Activated T-cell treated with anti-CD3 and anti-CD28 coated beads, Interleukin-2, amount 50 U/mL, for 24 hours (primary cell): ENCODE data around the gene ENDOV.

Experiments used
- DNase-seq: peaks from one replicate; pipeline ENCODE4 v3.0.0-alpha.2; 2020
- H3K27ac Mint-ChIP-seq: 2 replicates; pipeline ENCODE4 v1.8.0; 2020; ENCODE audit warnings: mild to moderate bottlenecking, mixed read lengths
- H3K27me3 Mint-ChIP-seq: 2 replicates; pipeline ENCODE4 v1.8.0; 2020; ENCODE audit warnings: mixed read lengths
- H3K36me3 Mint-ChIP-seq: 2 replicates; pipeline ENCODE4 v1.8.0; 2020; ENCODE audit warnings: low read depth, mixed read lengths
- H3K4me1 Mint-ChIP-seq: 2 replicates; pipeline ENCODE4 v1.8.0; 2020; ENCODE audit warnings: low read depth, mixed read lengths
- H3K4me3 Mint-ChIP-seq: 2 replicates; pipeline ENCODE4 v1.8.0; 2020; ENCODE audit warnings: mild to moderate bottlenecking, moderate library complexity, mixed read lengths
- H3K9me3 Mint-ChIP-seq: 2 replicates; pipeline ENCODE4 v1.8.0; 2020; ENCODE audit warnings: mixed read lengths

The ENDOV gene

DNA sequence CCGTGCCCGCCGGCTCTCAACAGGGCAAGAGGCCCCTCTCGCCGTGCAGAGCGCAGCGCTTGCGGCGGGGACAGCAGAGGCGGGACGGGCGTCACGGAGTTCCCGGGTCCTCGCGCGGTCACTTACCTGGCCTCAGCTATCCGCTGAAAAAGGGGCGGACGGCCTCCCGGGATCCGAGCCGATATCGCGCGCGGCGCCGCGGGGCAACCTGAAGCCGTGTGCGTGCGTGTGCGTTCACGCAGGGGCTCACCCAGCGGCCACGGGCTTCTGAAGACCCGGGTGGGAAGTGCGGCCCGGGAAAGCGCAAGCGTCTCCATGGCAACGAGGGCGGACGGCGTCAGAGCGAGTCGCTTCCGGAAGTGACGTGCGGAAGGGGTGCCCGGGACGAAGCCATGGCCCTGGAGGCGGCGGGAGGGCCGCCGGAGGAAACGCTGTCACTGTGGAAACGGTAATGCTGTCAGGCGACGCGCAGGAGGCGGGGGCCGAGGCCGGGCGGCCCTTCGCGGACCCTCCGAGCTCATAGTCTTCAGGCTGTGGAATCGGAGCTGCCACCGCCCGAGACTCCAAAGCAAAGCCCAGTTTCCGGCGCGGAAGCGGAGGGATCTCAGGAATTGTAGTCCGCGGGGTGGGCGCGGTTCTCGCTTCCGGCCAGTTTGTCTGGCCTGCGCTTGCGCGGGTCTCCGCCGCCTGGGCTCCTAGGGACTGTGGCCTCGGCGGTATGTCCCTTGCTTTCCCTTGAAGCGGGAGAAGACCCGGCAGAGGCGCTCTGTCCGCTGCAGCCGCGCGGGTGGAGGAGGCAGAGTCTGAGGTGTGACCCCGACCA lies at the start of gene ENDOV:
TSS of gene ENDOV (plus strand) at position 365 of the 823 bp plus-strand sequence. CDS start at position 393, 28 bp downstream.
- Mint-ChIP-seq H3K9me3 (no peaks in the 10 kb centered on the region), H3K4me3 (peak within 1 kb of the TSS; percentile 88), H3K36me3 (peaks cover 24% of the 10 kb centered on the region), H3K4me1 (peaks cover 26% of the 10 kb centered on the region), H3K27ac (peak within 1 kb of the TSS; percentile 93), H3K27me3 (peaks cover 22% of the 10 kb centered on the region)
- peak; percentile 93 for DNase-seq

DNA sequence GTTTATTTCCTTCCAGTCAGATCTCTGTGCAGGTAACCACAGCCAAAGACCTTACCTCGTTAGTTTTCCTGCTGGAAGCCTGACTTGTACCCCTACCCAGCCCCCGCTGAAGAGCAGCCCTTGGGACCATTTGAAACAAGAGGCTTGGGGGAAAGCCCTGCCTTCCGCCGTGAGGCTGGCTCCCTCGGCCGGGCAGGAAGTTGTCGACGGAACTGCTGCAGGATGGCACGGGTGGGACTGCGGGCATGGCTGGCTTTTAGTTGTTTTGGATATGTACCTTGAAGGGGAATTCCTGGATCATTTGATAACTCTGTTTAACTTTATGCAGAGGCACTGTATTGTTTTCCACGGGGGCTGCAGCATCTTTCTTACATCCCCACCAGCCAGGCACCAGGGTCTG lies 49.0 kb upstream of the ENDOV start:
- Mint-ChIP-seq H3K27ac (peak overlapping the region; percentile 71), H3K9me3 (no peaks in the 10 kb centered on the region), H3K36me3 (peaks cover 99% of the 10 kb centered on the region), H3K4me1 (no peaks in the 10 kb centered on the region), H3K27me3 (no peaks in the 10 kb centered on the region), H3K4me3 (no peak overlapping the region)
- DNase-seq = no peak

DNA sequence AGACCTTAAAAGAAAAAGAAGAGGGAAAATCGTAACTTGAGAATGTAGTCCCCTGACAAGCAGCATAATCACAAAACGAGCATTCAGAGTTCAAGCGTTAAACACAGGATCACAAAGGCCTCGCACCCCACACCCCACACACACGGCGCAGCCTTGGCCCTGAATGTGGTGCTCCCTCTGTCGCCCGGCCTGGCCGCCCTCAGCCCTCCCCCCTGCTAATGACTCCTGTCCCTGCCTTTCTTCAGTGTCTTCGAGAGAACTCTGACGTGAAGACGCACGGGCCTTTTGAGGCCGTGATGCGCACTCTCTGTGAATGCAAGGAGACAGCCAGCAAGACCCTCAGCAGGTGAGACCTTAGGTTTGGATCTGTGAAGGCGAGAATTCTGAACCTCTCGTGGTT lies 47.5 kb upstream of the ENDOV start:
- H3K9me3 Mint-ChIP-seq = no peaks in the 10 kb centered on the region
- H3K4me1 Mint-ChIP-seq = no peaks in the 10 kb centered on the region
- no peaks in the 10 kb centered on the region for H3K27me3 Mint-ChIP-seq
- peaks cover 98% of the 10 kb centered on the region for H3K36me3 Mint-ChIP-seq
- DNase-seq = no peak
- H3K4me3 Mint-ChIP-seq = no peak overlapping the region
- H3K27ac Mint-ChIP-seq = peak overlapping the region; percentile 84

DNA sequence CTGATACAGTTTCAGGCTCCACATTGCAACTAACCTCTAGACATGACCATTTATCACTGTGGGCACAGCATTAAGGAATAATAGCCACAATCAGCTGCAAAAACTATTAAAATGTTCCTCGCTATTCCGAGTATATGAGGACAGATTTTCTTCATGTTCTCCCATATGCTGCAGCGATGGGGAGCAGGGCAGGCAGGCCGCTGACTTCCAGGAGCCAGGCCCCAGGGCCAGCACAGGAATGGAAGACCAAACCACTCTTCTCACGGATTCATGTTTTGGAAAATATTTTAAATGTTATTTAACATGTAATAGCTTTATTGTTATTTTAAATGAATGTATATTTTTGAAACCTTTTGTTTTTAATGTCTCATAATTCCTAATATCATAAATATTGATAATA lies 43.8 kb upstream of the ENDOV start:
- peaks cover 97% of the 10 kb centered on the region for H3K36me3 Mint-ChIP-seq
- no peak overlapping the region for H3K4me3 Mint-ChIP-seq
- peak overlapping the region; percentile 16 for H3K27ac Mint-ChIP-seq
- H3K9me3 Mint-ChIP-seq = no peaks in the 10 kb centered on the region
- no peak for DNase-seq
- no peaks in the 10 kb centered on the region for H3K27me3 Mint-ChIP-seq
- H3K4me1 Mint-ChIP-seq = no peaks in the 10 kb centered on the region

DNA sequence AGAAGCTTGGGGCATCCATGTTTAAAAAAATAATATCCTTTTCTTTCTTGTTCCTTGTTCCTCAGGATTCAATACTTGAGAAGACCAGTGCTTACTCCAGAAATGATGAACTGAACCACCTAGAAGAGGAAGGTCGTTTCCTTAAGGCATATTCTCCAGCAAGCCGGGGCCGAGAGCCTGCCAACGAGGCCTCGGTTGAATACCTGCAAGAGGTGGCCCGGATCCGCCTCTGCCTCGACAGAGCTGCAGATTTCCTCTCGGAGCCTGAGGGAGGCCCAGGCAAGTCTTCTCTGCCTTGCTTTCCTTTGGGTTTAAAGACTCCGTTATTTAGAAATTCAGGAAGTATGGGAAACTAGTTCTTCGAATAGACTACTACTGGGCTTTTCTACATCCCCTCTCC lies 42.5 kb upstream of the ENDOV start:
- Mint-ChIP-seq H3K4me1 (no peaks in the 10 kb centered on the region), H3K36me3 (peaks cover 97% of the 10 kb centered on the region), H3K27ac (peak overlapping the region; percentile 69), H3K4me3 (no peak overlapping the region), H3K27me3 (no peaks in the 10 kb centered on the region), H3K9me3 (no peaks in the 10 kb centered on the region)
- no peak for DNase-seq

DNA sequence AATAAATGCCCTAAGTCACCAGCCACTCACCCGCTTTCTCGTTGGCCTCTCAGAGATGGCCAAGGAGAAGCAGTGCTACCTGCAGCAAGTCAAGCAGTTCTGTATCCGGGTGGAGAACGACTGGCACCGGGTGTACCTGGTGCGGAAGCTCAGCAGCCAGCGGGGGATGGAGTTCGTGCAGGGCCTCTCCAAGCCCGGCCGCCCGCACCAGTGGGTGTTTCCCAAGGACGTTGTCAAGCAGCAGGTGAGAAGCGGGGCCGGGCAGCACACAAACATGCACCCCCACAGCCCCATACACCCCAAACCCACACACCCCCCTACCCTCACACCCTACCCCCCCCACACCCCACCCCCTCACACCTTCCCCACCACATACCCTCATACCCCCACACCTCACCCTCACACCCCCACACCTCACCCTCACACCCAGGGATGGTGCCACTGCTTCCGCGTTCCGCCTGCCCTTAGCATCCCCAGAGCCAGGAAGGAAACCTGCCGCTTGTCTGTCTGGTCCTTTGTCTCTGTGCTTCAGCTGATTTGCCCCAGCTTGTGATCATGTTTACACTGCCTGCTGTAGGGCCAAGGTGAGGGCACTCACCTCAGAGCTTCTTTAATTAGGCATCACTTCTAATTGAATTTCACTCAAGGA lies 41.9 kb upstream of the ENDOV start:
- H3K36me3 Mint-ChIP-seq = peaks cover 97% of the 10 kb centered on the region
- H3K4me3 Mint-ChIP-seq = no peak overlapping the region
- DNase-seq = no peak
- no peaks in the 10 kb centered on the region for H3K4me1 Mint-ChIP-seq
- H3K9me3 Mint-ChIP-seq = no peaks in the 10 kb centered on the region
- H3K27me3 Mint-ChIP-seq = no peaks in the 10 kb centered on the region
- peak overlapping the region; percentile 74 for H3K27ac Mint-ChIP-seq

DNA sequence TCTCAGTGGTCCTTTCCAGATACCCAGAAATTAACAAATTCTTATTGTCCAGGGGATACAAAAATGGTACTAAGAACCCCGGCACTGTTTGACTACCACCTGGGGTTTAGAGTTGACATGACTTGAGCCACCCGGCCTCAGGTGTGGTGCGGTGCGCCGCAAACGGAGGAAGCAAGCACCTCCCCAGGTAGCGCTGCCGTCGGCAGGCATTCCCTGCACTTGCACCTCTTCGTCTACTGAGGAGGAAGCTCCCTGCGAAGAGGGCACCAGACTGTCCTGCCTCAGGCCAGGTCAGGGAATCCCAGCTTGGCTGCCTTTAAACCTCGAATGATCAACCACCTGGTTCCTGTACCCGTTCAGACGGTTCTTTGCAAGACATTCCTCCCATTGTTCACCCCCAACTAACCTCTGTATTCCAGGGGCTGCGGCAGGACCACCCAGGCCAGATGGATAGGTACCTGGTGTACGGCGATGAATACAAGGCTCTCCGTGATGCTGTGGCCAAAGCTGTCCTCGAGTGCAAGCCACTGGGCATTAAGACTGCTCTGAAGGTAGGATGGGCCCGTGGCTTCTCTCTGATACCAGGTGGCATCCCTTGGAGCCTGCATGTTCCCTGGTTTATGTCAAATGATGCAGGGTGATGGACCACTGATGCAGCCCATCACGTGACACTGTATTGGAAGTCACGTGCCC lies 40.8 kb upstream of the ENDOV start:
- no peaks in the 10 kb centered on the region for H3K9me3 Mint-ChIP-seq
- peaks cover 97% of the 10 kb centered on the region for H3K36me3 Mint-ChIP-seq
- DNase-seq = no peak
- H3K4me3 Mint-ChIP-seq = no peak overlapping the region
- no peaks in the 10 kb centered on the region for H3K27me3 Mint-ChIP-seq
- no peaks in the 10 kb centered on the region for H3K4me1 Mint-ChIP-seq
- peak overlapping the region; percentile 78 for H3K27ac Mint-ChIP-seq

DNA sequence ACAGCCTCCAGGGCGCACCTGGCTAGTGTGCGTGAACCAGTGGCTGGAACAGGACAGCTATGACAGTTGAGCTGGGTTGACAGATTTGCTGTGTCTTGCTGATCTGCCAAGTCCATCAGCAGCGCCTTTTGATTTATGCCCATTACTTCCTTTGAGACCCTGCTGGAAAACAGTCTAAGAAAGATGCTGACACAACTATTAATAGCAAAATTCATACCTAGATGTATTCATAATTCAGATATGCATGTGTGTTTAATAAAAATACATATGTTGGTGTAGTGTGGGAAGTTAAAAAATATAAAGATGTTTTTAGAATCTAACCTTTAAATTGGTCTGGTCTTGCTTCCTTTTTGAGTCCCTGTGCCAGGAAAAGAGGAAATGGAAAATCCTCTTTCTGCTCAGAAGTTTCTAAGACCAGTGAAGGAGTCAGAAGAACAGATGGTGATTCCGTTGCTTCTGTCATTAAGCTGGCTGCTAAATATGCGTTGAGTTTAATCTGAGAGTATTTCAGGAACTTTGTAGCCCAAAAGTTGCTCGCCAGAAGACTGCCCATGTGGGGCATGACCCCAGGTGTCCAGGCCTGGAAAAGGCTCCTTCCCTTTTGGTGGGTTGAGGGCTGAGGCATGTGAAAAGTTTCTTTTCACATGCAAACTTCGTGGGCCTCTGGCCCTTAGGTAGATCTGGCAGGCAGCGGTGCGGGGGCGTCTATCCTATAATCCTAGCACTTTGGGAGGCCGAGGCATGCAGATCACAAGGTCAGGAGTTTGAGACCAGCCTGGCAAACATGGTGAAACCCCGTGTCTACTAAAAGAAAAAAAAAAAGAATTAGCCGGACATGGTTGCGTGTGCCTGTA lies 40.0 kb upstream of the ENDOV start:
- Mint-ChIP-seq H3K27me3 (no peaks in the 10 kb centered on the region), H3K36me3 (peaks cover 97% of the 10 kb centered on the region), H3K9me3 (no peaks in the 10 kb centered on the region), H3K27ac (peak overlapping the region; percentile 78), H3K4me3 (no peak overlapping the region), H3K4me1 (no peaks in the 10 kb centered on the region)
- DNase-seq = no peak

DNA sequence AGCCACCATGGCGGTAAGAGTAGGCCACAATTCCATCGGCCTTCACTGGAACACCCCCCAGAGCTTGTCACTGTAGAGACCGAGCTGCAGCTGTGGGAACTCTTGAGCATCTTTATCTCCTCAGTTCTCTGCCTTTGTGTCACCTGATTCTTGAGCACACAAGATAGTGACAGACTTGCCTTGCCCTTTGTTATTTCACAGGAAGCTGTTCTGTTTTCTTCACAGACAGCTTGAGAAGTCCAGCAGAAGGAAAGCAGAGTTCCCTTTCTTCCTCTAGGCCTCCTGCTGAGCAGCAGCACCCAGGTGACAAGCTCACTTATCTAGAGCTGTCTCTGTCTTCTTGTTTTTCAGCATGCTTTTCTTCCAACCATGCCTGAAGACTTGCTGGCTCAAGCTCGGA lies 38.4 kb upstream of the ENDOV start:
- no peak for DNase-seq
- Mint-ChIP-seq H3K27me3 (no peaks in the 10 kb centered on the region), H3K27ac (peak overlapping the region; percentile 88), H3K4me1 (no peaks in the 10 kb centered on the region), H3K4me3 (no peak overlapping the region), H3K36me3 (peaks cover 99% of the 10 kb centered on the region), H3K9me3 (no peaks in the 10 kb centered on the region)

DNA sequence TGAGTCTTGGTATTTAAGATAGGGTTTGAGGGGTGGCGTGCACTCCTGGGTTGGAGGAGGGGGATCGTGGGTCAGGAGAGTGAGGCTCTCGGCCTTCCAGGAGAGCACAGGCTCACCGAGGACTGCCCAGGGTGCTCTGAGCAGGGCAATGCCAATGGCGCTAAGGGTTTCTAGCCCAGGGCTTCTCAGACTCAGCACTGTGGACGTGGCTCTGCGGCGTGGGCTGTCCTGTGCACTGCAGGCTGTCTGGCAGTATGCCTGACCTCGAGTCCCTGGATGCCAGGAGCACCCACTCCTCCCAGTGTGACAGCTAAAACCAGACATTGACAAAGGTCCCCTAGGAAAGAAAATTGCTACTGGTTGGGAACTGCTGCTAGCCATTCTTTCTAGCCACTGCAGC lies 37.2 kb upstream of the ENDOV start:
- H3K27ac Mint-ChIP-seq = peak overlapping the region; percentile 88

DNA sequence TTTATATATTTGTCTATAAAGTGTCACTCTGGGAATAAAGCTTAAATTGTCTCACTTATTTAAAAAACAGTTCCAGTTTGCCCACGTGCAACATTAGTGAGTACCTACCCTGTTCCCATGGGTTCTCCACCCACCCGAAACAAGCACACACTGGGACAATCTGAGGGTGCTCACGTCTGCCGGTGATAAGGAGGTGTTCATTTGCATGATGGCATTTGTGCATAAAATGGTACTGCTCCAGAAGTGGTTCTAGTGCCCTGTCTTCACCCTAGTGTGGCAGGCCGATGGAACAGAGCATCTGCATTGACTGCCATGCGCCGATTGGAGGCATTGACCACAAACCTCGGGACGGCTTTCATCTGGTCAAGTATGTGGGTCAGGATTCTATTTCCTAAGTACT lies 35.6 kb upstream of the ENDOV start:
- H3K4me3 Mint-ChIP-seq = no peak overlapping the region
- H3K36me3 Mint-ChIP-seq = peaks cover 100% of the 10 kb centered on the region
- H3K9me3 Mint-ChIP-seq = no peaks in the 10 kb centered on the region
- no peaks in the 10 kb centered on the region for H3K27me3 Mint-ChIP-seq
- H3K4me1 Mint-ChIP-seq = no peaks in the 10 kb centered on the region
- H3K27ac Mint-ChIP-seq = peak overlapping the region; percentile 63
- no peak for DNase-seq

More for the DNA sequence above, 37.2 kb upstream of the ENDOV start:
- Mint-ChIP-seq H3K27me3 (no peaks in the 10 kb centered on the region), H3K9me3 (no peaks in the 10 kb centered on the region), H3K4me3 (no peak overlapping the region), H3K36me3 (peaks cover 99% of the 10 kb centered on the region), H3K4me1 (no peaks in the 10 kb centered on the region)
- DNase-seq = no peak

DNA sequence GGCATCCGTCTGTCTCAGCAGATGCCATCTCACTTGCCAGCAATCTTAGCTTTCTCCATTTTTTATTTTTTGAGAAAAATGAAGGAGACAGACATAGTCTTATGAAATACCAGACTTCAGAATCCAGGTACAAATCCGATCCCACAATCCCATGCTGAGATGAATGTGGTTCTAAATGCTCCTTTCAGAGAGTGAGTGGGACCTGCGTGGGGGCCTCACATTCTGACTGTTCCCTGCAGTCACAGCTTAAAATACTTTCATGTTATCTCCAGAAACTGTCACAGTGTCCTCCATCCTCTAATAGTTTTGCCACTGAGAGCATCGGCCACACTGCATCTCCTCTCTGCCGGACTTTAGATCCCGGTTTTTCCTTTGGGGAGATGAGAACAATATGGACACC lies 34.9 kb upstream of the ENDOV start:
- no peak for DNase-seq
- no peak overlapping the region for H3K4me3 Mint-ChIP-seq
- no peaks in the 10 kb centered on the region for H3K27me3 Mint-ChIP-seq
- no peaks in the 10 kb centered on the region for H3K4me1 Mint-ChIP-seq
- peaks cover 100% of the 10 kb centered on the region for H3K36me3 Mint-ChIP-seq
- H3K9me3 Mint-ChIP-seq = no peaks in the 10 kb centered on the region
- H3K27ac Mint-ChIP-seq = peak overlapping the region; percentile 71

DNA sequence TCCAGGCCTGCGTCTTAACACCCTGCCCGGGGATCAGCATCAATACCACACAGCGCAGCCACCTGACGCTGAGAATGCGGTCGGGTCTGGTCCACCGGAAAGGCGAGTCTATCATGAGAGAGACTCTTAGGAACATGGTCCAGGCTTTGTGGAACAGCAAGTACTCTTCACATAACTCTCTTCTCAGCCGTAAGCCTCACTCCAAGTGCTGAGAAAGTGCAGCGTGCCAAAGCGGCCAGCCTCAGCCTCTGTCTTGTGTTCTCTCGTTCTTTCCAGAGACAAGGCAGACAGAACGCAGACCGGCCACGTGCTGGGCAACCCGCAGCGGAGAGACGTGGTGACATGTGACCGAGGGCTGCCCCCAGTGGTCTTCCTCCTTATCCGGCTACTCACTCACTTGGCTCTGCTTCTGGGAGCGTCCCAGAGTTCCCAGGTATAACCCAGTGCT lies 34.4 kb upstream of the ENDOV start:
- H3K27ac Mint-ChIP-seq = peak overlapping the region; percentile 71
- no peaks in the 10 kb centered on the region for H3K4me1 Mint-ChIP-seq
- no peak for DNase-seq
- H3K4me3 Mint-ChIP-seq = no peak overlapping the region
- H3K9me3 Mint-ChIP-seq = no peaks in the 10 kb centered on the region
- H3K36me3 Mint-ChIP-seq = peaks cover 100% of the 10 kb centered on the region
- no peaks in the 10 kb centered on the region for H3K27me3 Mint-ChIP-seq

DNA sequence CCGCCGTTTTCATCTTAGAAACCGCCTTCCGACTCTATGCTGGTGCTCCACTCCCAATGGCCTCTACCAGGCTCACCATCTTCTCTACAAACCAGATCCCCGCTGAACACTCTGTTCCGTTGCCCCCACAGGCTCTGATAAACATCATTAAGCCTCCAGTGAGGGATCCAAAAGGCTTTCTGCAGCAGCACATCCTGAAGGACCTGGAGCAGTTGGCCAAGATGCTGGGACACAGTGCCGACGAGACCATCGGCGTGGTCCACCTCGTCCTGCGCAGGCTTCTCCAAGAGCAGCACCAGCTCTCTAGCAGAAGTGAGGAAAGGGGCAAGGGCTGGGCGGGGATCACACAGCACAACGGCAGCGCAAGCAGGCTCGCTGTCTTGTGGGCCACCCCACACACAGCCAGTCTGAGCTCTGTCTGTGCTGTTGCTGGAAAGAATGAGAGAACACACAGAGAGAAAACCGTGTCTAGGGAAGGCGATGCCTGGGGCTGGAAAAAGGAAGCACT lies 33.5 kb upstream of the ENDOV start:
- peaks cover 100% of the 10 kb centered on the region for H3K36me3 Mint-ChIP-seq
- no peak overlapping the region for H3K4me3 Mint-ChIP-seq
- no peaks in the 10 kb centered on the region for H3K4me1 Mint-ChIP-seq
- no peaks in the 10 kb centered on the region for H3K27me3 Mint-ChIP-seq
- peak; percentile 26 for DNase-seq
- H3K9me3 Mint-ChIP-seq = no peaks in the 10 kb centered on the region
- H3K27ac Mint-ChIP-seq = peak overlapping the region; percentile 46
